Dedifferentiated amniotic fluid mesenchymal stem cell (primary cell): ENCODE measurements around the gene CEP78.

Experiments used
- DNase-seq: peaks from one replicate; pipeline ENCODE4 v3.0.0-alpha.2; 2016; ENCODE audit errors: extremely low spot score

Gene CEP78

DNA sequence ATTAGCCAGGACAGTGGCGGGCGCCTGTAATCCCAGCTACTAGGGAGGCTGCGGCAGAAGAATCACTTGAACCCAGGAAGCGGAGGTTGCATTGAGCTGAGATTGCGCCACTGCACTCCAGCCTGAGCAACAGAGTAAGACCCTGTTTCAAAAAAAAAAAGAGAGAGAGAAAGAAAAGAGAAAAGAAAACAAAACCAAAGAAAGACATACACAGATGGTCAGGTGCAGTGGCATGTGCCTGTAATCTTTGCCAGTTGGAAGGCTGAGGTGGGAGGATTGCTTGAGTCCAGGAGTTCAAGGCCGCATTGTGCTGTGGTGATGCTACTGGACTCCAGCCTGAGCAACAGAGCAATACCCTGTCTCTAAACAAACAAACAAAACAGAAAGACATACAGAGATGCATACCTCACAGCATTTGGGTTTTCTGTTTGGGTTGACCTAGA is 51.1 kb downstream of the CEP78 start:
- no peak for DNase-seq

DNA sequence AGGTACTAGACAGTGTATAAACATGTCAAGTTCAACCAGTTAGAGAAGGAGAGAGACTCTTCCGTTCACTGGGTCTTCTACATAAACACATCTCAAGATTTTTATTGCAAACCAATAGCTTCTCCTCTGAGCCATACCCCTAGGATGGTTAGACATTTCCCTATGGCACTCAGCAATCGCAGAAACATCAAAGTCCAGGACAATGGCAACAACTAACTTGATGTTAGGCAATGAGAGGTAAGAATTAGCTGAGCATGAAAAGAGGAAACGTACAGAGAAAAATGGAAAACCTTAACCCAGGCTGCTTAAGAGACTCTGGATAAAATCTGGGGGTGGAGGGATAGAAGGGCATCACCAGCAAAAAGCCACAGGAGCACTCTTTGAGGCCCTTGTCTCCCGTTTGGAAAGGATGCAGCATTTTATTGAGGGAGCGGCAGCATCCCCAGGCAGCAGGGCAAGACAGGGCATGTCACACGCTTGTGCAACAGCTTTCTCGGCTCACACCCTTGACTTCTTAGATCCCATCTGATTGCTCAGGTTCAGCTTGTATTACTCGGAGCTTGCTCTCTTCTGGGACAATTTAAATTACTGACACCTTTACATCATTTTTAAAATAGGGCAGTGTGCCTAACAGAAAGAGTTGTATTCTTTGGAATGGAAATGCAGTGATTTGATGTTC is 52.5 kb downstream of the CEP78 start:
- DNase-seq: no peak

DNA sequence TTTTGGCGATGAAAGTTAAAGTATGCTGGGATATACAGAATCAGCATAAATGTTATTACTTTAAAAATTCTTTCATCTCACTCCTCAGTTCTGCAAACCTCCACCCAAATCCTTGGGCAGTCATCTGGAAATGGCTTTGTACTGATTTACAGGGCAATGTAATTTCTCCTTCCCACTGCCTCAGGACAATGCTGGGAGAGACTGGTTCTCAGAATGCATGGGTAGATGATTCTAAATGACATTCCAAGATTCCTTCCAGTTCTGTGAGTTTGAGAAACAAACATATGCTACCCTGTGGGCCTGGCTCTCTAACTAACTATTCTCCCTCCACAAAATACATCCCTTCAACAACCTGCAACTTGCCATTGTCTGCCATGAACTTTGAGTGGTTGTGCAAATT is 53.6 kb downstream of the CEP78 start:
- no peak for DNase-seq

DNA sequence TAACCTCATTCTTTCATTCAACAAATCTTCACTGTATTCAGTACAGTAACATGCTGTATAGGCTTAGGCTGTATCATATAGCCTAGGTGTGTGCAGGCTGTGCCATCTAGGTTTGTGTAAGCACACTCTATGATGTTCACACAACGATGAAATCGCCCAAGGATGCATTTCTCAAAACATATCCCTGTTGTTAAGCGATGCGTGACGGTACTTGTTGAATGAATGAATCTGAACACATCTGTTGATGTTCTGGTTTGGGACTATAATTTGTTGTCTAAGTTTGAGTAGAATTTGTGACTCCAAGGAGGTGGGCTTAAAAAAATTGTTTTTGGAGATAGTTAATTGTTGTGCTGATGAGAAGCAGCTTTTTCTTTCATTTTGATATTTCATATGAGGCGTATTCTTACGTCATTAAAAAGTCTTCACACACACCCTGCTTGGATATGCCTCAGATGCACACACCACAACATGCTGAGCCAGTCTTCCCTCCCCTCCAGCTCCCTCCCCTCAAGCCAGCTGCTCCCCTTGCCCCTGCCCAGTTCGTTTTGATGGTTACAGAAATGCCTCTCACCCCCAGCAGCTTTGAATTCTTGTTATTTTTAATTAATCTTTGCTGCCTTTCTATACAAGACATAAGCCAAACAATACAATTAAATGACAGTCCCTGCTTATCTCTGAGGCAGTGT is 55.5 kb downstream of the CEP78 start:
- no peak for DNase-seq

DNA sequence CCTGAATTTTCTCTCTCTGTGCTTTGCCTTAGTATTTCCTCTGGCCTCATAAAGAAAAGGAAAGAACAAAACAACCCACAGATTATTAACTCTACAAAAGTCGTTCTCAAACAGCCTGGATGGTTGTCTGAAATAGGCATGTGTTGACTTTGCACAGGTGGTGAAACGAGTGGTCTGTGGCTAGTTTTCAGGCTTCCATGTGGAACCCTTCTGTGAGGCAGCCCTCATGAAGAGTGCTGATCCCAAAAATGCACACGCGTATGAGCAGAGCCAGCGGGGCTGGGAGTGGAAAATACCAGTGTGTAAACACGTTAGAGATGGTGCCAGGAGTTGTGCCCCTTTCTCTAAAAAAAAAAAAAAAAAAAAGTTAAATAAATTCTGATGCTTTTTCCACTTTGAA is 56.2 kb downstream of the CEP78 start:
- DNase-seq: no peak

DNA sequence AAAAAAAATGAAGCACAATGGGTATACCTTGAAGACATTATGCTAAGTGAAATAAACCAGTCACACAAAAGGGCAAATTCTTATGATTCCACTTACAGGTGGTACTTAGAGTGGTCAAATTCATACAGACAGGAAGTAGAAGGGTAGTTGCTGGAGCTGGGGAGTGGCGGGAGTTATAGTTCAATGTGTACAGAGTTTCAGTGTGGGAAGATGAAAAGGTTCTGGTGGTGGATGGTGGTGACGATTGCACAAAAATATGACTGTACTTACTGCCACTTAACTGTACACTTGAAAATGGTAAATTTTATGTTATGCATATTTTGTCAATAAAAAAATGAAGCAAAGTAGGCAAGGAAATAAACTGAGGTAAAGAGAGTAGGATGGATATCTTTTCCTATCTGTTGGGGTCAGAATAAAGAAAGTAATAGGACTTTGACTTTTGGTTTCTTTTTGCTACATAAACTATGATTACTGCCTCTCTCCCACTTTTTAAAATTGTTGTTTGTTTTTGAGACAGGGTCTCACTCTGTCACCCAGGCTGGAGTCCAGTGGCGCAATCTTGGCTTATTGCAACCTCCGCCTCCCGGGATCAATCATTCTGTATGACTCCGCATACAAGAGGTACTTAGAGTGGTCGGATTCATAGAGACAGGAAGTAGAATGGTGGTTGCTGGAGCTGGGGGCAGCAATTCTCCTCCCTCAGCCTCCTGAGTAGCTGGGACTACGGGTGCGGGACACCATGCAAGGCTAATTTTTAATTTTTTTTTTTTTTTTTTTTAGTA is 57.0 kb downstream of the CEP78 start:
- DNase-seq: no peak

DNA sequence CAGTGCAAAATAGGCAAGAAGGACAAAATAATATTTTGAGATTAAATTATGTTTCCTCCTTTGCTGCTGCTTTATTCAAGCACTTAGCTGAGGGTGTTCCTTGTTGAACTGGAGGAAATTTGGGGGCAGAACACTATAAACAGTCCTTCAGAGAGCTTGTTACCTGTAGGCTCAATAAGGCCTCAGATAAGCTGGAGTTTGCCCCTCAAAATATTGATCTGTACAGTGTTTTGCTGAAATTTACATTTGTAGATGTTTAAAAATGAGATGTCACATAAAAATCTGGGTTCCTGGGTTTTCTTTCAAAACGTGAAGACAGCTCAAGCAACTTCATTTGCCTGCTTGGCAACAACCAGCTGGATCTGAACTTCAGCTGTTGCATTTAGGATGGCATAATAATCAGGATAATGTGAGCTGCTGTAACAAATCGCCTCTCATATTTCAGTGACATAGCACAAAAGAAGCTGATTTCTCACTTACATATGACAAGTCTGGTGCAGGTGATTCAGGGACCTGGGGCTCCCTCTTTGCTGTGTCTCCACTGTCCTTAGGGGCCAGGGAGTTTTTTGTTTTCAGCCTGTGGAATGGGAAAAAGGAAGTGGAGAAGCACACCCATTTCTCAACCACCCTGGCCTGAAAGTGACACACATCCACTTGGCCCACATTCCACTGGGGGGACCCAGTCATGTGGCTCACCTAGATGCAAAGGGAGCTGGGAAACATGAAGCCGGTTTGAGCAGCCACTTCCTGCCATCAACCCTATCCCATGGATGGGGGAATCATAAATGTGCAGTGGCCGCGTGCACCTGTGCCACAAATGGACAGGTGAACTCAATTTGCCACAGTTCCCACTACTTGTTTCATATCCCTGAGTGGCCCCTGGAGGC is 58.7 kb downstream of the CEP78 start:
- DNase-seq: no peak

DNA sequence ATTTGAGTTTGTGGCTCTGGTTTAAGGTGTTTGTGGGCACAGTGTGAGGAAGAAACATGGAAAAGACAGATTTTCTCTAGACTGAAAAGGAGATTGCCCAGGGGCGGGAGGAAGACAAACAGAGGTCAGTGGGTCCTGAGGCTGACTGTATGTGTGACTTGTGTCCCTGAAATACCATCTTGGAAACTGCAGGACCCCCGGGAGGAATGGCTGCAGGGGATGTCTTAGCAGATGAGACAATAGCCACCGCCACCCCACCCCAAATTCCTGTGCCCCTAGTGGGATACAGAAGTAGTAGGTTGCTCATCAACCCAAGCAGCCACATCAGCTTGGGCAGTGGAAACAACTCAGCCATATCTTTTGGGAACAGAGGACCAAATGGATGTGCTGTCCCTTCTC is 59.3 kb downstream of the CEP78 start:
- no peak for DNase-seq

DNA sequence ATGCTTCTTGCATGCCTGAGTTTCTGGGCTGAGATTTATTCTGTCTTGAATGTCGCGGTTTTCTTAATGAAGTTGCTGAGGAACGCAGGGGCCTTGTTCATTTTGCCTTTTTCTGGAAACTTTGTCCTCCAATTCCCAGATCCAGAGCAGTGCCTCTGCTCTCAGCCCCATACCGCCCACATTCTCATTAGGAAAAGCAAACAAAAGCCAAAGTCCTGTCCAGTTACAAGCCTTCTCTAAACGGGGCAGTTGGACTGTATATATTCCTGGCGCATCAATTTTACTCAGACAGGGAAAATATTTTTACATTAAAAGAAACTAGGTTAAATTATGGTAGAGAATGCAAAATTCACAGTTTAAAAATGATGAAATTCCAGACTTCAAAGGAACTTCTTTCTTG is 59.9 kb downstream of the CEP78 start:
- no peak for DNase-seq

DNA sequence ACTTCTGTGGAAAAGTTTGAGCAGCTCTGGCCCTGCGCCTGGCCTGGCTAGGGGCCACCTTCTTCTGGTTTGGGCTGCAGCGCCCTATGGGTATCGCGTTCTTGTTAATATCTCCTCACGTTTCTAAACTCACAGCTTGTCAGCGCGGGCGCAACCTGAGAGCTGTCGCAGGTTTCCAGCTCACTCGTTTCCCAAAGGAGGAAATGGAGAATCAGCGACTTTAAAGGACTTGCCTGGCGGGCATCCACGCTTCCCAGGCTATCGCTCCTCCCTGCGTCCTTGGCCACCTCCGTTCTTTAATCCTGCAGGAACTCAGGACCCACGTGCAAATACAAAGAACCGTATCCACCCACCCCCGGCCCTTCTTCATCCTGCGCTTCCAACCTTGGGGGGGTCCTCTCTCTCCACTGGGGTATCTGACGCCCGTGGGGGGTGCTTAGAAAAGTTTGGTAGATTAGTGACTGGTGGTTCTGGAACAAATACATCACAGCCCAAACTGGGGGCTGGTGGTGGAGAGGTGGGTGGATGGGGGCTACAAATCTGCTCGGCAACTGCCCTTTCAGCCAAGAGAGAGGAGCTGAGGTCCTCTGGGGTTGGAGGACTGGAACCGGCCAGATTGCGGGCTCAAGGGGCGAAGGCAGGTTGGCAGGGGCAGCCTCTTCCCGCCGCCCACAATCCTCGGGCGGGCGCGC is 60.5 kb downstream of the CEP78 start:
- peak; percentile 38 for DNase-seq

DNA sequence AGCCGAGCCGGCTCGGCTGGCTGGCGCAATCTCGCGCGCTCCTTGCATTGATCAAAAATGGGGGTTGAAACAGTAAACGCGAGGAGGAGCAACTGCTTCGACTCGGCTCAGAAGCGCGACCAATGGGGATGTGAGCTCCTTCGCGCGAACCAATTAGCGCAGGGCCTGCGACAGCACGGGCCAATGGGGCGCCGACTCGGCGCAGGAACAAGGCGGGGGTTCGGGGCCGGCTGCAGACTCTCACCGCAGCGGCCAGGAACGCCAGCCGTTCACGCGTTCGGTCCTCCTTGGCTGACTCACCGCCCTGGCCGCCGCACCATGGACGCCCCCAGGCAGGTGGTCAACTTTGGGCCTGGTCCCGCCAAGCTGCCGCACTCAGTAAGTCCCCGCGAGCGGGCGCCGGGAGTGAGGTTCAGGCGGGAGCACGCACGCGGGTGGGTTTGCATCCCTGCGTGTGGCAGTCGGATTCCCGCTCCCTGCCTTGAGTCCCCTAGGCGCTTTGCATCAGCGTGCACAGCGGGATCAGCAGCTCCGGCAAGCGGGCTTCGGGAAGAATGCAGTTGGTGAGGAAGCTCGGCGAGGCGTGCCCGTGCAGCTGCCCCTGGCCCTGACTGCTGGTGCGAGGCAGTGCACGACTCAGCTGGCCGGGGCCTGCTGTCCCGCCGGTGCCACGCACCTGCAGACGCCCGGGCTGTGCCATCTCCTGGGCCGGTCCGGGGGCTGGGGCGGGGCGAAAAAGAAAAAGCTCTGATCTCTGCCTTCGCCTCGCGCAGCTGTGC is 61.2 kb downstream of the CEP78 start, which contains the start of gene PSAT1:
Gene PSAT1, plus strand, starts transcription at position 233 of the 779 bp plus-strand sequence. Its CDS starts 86 bp downstream, at position 319.
- peak; percentile 98 for DNase-seq

DNA sequence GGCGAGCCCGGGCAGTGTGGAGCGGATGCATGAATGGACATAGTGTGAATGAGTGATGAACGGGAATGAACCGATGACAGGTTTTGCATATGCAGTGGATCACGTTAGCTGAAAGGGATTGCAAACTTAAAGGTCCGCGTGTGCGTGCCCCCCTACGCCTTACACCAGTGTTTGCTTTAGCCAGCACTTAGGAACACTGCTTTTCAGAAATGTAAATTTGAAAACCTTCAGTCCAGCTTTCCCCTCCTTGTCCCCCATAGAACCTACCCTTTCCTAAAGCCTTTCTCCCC is 61.7 kb downstream of the CEP78 start:
- no peak for DNase-seq

DNA sequence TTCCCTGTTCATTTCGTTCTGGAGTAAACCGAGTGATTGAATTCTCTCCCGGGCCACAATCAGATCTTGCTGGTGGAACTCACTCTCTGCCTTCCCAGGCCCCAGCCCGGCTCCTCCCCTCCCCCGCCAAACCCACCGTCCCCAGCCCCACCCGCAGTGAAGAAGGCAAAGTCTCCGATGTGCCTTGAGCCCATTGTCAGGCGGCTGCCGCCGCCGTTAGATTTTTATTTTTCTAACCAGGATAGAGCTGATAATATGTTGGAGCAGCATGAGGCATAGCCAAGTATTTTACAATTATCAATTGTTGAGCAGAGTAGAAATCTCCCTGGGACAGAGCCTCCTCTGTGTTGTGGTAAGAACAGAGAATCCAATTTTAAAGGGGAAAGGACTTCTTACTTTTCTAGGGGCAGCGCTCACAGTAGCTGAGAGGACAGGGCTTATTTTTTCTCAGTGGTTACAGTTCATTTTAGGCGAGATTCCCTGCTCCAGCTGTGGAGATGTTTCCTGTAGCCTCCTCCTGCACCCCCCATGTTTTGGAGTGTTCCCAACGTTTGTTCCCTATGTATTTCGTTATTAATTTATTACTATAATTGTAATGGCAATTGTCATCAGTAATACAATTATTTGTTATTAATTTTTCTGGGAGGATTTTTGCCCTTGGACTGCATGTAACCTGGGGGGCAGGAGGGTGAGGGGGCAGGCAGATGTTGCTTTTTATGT is 62.3 kb downstream of the CEP78 start:
- no peak for DNase-seq

DNA sequence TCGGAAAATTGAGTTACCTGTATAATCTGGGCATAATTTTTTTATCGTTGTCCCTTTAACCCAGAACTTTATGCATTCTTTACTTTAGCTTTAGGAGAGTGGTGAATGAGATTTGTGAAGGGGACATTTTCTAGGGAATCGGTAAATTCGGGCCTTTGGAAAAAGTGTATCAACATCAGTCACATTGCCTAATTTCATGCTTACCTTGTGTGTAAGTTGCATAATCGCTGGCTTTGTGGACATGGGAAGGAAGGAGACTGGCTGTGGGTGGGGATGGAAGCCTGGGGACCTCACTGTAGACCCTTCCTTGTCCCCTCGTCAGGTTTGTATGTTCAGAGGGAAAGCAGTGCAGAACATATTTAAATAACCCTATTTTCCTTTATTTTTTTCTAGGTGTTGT is 64.3 kb downstream of the CEP78 start:
- no peak for DNase-seq

DNA sequence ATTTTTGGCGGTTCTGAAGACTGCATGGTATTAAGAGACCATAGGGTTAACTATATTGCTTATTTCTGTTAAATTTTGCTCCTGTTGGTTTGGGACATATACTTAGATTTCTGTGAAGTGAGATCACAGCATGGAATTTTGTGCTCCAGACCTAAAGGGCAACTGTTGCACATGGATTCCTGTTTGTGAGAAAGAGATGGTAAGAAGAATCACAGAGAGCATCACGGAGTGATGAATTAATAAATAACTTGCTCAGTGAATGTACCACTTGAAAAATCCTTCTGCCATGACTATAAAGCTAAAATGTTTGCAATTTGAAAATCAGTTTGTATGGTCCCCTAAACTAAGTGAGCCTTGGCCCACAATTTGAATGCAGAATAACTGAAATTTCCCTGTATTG is 65.6 kb downstream of the CEP78 start:
- no peak for DNase-seq

DNA sequence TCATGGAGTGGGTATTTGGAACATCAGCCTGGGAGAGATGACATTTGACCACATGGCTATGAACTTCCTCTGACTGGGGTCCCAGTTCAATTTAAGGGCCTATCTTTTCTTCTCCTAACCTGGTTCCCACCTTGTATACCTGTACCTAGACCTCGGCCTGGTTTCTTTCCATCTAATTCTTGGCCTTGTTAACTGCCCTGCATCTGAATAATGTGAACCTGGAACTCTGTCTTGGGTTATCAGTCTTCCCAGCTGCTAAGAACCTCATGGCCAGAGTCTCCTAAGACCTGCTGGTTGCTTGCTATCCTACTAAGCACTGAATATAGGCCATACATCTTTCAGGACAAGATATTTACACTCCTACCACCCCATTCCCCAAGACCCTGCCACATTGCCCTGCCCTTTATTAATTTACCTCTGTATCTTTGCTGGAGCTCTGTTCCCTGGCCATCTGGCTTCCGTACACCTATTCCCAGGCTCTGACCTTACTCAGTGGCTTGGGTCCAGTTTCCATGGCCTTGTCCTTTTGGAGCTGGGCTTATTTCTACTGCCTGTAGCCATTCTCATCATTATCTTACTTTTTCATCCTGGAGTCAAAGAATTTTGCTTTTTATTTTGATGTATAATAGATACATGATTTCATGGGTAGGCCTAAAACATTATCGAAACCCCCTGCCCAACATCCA is 67.6 kb downstream of the CEP78 start:
- DNase-seq: no peak

DNA sequence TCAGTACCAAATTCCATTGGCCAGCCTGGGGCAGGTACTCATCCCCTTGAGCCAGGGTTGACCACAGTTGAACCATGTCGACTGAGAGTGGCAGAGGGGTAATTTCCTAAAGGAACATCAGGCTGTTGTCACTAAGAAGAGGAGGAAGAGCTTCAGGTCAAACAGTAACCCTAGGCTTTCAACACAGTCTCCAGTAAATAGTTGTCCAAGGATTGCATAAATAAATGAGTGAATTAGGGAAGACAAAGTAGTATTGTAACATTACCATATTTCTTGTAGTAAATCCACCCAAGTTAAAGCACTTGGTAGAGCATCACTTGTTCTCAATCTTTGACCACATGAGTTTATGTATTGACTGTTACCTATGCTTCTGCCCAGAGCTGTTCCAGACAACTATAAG is 68.5 kb downstream of the CEP78 start:
- DNase-seq: no peak

DNA sequence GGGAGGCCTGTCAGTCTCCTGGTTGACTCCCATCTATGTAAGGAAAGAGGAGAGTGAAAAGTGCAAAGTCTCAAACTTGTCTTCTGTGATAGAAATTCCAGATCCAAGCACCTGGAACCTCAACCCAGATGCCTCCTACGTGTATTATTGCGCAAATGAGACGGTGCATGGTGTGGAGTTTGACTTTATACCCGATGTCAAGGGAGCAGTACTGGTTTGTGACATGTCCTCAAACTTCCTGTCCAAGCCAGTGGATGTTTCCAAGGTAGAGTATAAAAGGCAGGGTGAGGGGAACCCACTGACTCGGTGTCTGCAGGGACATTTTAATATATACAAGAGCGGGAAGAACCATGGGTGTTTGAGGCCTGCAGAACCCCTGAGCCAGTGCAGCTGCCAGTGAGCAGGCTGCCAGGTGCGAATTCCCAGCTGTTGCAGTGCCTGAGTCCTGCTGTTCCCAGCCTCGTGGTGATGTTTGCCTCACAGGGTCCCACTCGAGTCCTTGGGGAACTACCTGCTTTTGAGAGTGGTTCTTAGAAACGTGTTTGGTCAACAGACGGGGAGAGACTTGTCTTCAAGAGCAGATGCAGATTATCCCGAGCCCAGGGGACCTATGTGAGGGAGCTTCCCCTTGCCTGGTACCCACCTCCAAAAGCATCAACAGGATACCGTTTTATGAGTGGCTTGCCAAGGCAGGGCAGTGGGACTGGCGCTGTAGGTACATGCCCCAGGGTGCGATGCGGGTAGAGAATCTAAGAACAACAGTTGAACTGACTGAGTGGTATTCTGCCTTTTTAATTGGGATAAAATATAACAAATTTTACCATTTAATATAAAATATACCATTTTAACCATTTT is 70.6 kb downstream of the CEP78 start:
- no peak for DNase-seq
